HFF-Myc (cell line): ENCODE measurements around the gene LMNTD1.

ENCODE experiments used
- DNase-seq: peaks from one replicate; pipeline ENCODE4 v3.0.0-alpha.2; 2011; ENCODE audit warnings: low read depth; ENCODE audit errors: extremely low read depth
- H3K4me3 ChIP-seq: replicated peaks from 2 replicates; pipeline ENCODE4 v1.5.1; 2011; ENCODE audit warnings: low read depth, mild to moderate bottlenecking, control low read depth, low read length
- TF ChIP-seq, protein P1 (sequence below): IDR thresholded peaks from 2 replicates; pipeline ENCODE4 v1.5.1; 2012; ENCODE audit warnings: mild to moderate bottlenecking, low read depth, low read length, control low read depth; ENCODE audit errors: missing control alignments

Gene LMNTD1

DNA sequence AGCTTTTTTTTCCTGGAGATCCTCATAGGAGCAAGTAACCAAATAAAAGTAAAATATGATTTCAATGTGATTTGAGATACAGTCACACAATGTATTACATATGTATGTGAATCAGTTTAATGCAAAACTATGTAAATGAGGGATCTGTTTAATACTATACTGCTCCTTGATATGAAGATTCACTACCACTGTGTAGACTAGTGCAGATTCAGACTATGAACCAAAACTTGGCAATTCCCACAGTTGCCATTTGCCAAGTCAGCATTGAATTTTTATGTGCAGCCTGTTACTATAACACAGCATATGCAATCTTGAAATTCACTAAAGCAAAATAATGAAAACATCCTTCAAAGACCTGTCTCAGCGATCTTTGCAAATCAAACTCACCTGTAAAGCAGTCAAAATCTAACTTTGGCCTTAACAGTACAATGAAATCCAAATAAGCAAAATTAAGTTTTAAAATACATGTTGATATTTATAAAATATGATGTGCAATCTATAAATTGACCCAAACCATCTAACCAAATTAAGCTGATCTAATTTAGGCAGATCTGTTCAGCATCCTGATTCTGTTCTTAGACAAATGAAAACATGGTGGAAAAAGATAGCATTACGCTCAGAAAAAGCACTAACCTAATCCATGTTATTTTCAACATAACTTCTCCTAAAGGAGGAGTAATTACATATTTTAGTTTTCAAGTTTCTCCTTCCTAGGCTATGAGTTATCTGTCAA lies 25.5 kb upstream of the LMNTD1 start:
- no peak overlapping the region for H3K4me3 ChIP-seq
- TF ChIP-seq, protein P1, sequence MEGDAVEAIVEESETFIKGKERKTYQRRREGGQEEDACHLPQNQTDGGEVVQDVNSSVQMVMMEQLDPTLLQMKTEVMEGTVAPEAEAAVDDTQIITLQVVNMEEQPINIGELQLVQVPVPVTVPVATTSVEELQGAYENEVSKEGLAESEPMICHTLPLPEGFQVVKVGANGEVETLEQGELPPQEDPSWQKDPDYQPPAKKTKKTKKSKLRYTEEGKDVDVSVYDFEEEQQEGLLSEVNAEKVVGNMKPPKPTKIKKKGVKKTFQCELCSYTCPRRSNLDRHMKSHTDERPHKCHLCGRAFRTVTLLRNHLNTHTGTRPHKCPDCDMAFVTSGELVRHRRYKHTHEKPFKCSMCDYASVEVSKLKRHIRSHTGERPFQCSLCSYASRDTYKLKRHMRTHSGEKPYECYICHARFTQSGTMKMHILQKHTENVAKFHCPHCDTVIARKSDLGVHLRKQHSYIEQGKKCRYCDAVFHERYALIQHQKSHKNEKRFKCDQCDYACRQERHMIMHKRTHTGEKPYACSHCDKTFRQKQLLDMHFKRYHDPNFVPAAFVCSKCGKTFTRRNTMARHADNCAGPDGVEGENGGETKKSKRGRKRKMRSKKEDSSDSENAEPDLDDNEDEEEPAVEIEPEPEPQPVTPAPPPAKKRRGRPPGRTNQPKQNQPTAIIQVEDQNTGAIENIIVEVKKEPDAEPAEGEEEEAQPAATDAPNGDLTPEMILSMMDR = no peak
- DNase-seq = no peak

DNA sequence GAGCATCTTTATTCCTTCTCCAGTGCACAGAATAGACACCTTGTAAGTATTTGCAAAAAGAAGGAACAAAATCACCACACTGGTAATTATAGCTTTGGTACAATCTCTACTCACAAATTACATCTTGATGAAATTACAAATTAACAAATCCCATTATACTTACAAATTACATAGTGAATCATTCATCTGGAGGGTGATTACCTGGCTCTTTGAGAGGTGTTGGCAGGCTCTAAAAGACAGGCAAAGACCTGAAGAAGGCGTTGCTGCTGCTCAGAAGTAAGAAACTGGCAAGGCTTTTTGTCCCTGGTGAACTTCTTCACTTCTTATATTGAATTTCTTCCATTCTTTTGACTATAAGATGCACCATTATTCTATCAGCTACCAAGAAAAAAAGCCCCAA lies 21.7 kb upstream of the LMNTD1 start:
- no peak overlapping the region for H3K4me3 ChIP-seq
- TF ChIP-seq, protein P1 = no peak
- DNase-seq = no peak

DNA sequence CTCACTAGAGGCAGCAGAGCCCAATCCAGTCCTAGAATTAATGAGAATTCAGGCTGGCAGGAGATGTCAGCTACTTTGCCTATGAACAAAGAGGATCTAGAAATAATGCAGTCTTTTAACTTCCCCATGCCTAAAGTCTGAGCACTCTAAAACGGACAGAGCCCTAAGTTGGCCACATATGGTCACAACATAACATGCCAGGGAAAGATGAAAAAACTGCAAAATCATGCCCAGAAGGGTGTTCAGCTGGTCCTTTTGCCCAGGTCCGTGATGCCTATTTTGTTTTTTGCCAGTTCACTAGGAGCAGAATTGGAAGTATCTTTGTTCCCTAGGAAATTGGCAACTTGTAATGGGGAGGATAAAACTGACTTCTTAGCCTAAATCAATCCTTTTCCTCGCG lies 20.3 kb upstream of the LMNTD1 start:
- H3K4me3 ChIP-seq = no peak overlapping the region
- DNase-seq = no peak
- TF ChIP-seq, protein P1 = no peak

DNA sequence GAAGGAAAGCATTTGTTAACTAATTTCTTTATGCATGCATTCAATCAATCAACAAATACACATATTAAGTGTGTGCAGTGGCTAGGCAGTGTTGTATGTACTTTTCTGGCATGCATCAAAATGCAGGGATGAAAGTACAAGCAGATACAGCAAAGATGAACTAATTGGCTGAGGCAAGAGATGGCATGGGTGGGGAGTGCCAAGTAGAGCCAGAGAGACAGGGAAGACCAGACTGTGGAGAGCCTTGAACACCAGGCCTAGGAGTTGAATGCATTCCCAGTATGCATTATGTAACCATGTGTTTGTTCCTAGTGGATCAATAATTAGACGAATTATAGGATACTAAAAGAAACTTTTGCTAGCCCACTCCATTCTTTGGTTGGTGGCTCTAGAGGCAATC lies 17.3 kb upstream of the LMNTD1 start:
- no peak for DNase-seq
- TF ChIP-seq, protein P1 = no peak
- H3K4me3 ChIP-seq = no peak overlapping the region

DNA sequence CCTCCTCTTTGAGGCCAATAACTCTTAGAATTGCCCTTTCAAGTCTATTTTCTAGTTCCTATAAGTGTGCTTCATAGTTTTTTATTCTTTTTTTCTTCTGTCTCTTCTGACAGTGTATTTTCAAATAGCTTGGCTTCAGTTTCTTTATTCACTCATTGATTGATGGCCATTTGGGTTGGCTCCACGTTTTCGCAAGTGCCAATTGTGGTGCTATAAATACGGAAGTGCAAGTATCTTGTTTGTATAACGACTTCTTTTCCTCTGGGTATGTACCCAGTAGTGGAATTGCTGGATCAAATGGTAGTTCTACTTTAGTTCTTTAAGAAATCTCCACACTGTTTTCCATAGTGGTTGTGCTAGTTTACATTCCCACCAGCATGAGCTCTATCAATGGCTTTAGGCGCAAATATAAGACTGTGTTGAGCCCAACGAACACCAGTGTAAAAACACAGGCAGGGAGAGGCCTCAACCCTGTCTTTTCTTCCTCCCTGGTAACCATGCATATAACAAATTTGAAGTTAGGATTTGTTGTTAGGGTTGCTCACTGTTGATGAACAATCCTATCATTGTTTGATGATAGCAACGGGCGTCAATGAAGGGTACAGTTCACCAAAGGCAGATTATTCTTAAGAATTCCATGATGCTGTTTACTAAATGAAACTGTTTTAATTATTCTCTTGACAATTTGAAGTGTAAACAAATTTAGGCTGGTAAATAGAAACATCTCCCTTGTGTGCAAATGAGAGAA lies 13.3 kb upstream of the LMNTD1 start:
- TF ChIP-seq, protein P1 = no peak
- no peak for DNase-seq
- no peak overlapping the region for H3K4me3 ChIP-seq

DNA sequence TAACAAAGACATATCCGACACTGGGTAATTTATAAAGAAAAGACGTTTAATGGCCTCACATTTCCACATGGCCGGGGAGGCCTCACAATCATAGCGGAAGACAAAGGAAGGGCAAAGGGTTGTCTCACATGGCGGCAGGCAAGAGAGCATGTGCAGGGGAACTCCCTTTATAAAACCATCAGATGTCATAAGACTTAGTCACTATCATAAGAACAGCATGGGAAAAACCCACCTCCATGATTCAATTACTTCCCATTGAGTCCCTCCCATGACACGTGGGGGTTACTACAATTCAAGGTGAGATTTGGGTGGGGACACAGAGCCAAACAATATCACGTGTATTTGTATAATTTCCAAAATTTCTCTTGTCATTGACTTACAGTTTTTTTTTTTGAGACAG lies 5.5 kb upstream of the LMNTD1 start:
- no peak for DNase-seq
- TF ChIP-seq, protein P1 = no peak

More for the DNA sequence above, 5.5 kb upstream of the LMNTD1 start:
- no peak overlapping the region for H3K4me3 ChIP-seq
